SU-DHL-6 (cell line): ENCODE results near the gene SLC38A9.

Experiments used
- H2AFZ ChIP-seq: fragments of 200-600 bp; sonication (generic); 2 replicates; pipeline ENCODE4 v1.6.1; 2014; ENCODE audit warnings: low read depth, mild to moderate bottlenecking, moderate library complexity, mixed read lengths, antibody characterized with exemption, low read length; ENCODE audit not compliant: severe bottlenecking
- H3F3A ChIP-seq: fragments of 200-600 bp; shearing (Covaris generic); 2 replicates; pipeline ENCODE4 v1.6.0; 2016; ENCODE audit warnings: antibody characterized with exemption, mild to moderate bottlenecking; ENCODE audit not compliant: insufficient read depth
- H3K27ac ChIP-seq: fragments of 200-600 bp; sonication (generic); 2 replicates; pipeline ENCODE4 v1.5.1; 2016; ENCODE audit warnings: low read depth, mild to moderate bottlenecking, low read length, moderate library complexity, mixed read lengths
- H3K27me3 ChIP-seq: fragments of 200-600 bp; sonication (generic), shearing (Covaris generic); 2 replicates; pipeline ENCODE4 v1.6.0; 2014; ENCODE audit warnings: mild to moderate bottlenecking, low read length
- H3K36me3 ChIP-seq: fragments of 200-600 bp; sonication (generic); 2 replicates; pipeline ENCODE4 v1.6.1; 2014; ENCODE audit warnings: mild to moderate bottlenecking, low read length, mixed read lengths
- H3K4me2 ChIP-seq: fragments of 300-600, 200-600 bp; shearing (Covaris generic), sonication (generic); 2 replicates; pipeline ENCODE4 v1.6.0; 2014; ENCODE audit warnings: low read length, low read depth, mild to moderate bottlenecking; ENCODE audit not compliant: poor library complexity, severe bottlenecking
- H3K4me3 ChIP-seq: fragments of 200-600 bp; sonication (generic); 2 replicates; pipeline ENCODE4 v1.5.1; 2014; ENCODE audit warnings: antibody characterized with exemption, low read length, mild to moderate bottlenecking, mixed read lengths; ENCODE audit not compliant: insufficient read depth, poor library complexity, severe bottlenecking
- H3K79me2 ChIP-seq: fragments of 200-600 bp; sonication (generic); 2 replicates; pipeline ENCODE4 v1.6.1; 2014; ENCODE audit warnings: mild to moderate bottlenecking, low read length, moderate library complexity; ENCODE audit not compliant: insufficient read depth
- H3K9ac ChIP-seq: fragments of 200-600 bp; sonication (generic); 2 replicates; pipeline ENCODE4 v1.7.0; 2014; ENCODE audit warnings: mild to moderate bottlenecking, low read length
- H3K9me2 ChIP-seq: fragments of 200-600 bp; sonication (generic); replicated peaks from 2 replicates; pipeline ENCODE4 v1.6.1; 2014; ENCODE audit warnings: low read length; ENCODE audit not compliant: insufficient read depth
- H3K9me3 ChIP-seq: fragments of 200-600 bp; sonication (generic); 2 replicates; pipeline ENCODE4 v1.6.1; 2014; ENCODE audit warnings: low read length, mixed read lengths; ENCODE audit not compliant: insufficient read depth
- H4K20me1 ChIP-seq: fragments of 200-600 bp; sonication (generic); 2 replicates; pipeline ENCODE4 v1.6.1; 2014; ENCODE audit warnings: low read depth, mild to moderate bottlenecking, antibody characterized with exemption, low read length, moderate library complexity, mixed read lengths
- CTCF ChIP-seq: fragments of 200-600 bp; sonication (generic); IDR thresholded peaks from one replicate; pipeline ENCODE4 v1.5.1; 2017; ENCODE audit warnings: antibody characterized with exemption, mild to moderate bottlenecking, low read length, moderate library complexity; ENCODE audit not compliant: insufficient read depth, poor library complexity, severe bottlenecking
- EZH2phosphoT487 ChIP-seq: fragments of 200-600 bp; sonication (generic), shearing (Covaris generic); conservative IDR thresholded peaks from 2 replicates; pipeline ENCODE4 v1.6.1; 2018; ENCODE audit warnings: mild to moderate bottlenecking, antibody characterized with exemption, low read length, moderate library complexity, mixed read lengths

Gene SLC38A9

GRCh38 chr5:55601628-55602027 lies 110.5 kb downstream of the SLC38A9 start:
- Histone ChIP-seq H2AFZ (no peak overlapping the region), H3K9ac (no peak overlapping the region), H3K4me3 (no peak overlapping the region)

GRCh38 chr5:55601204-55601618 lies 110.9 kb downstream of the SLC38A9 start:
- H3K4me2 ChIP-seq, result no peak overlapping the region
- no peaks in the 10 kb centered on the region for H3K9me3 ChIP-seq
- TF ChIP-seq EZH2phosphoT487 (no peak), CTCF (no peak)
- H3K4me3 ChIP-seq, result no peak overlapping the region
- H3K9ac ChIP-seq, result no peak overlapping the region
- H3K9me2 ChIP-seq, result no peaks in the 10 kb centered on the region
- H3K36me3 ChIP-seq, result no peaks in the 10 kb centered on the region
- H4K20me1 ChIP-seq, result no peaks in the 10 kb centered on the region
- H3K27ac ChIP-seq, result no peak overlapping the region
- peak overlapping the region; percentile 2 for H2AFZ ChIP-seq
- H3F3A ChIP-seq, result no peaks in the 10 kb centered on the region; the same call in 1 of the 2 replicates
- no peaks in the 10 kb centered on the region for H3K79me2 ChIP-seq
- H3K27me3 ChIP-seq, result no peaks in the 10 kb centered on the region

More at GRCh38 chr5:55601628-55602027, 110.5 kb downstream of the SLC38A9 start:
- Histone ChIP-seq H3K79me2 (no peaks in the 10 kb centered on the region), H3K4me2 (no peak overlapping the region), H3K27me3 (no peaks in the 10 kb centered on the region), H3K36me3 (no peaks in the 10 kb centered on the region), H3K9me2 (no peaks in the 10 kb centered on the region), H3K9me3 (no peaks in the 10 kb centered on the region), H3F3A (no peaks in the 10 kb centered on the region; the same call in 1 of the 2 replicates), H3K27ac (no peak overlapping the region), H4K20me1 (no peaks in the 10 kb centered on the region)
- TF ChIP-seq EZH2phosphoT487 (no peak), CTCF (no peak)

GRCh38 chr5:55600497-55601203 lies 111.5 kb downstream of the SLC38A9 start:
- no peaks in the 10 kb centered on the region for H3K27me3 ChIP-seq
- H4K20me1 ChIP-seq, result no peaks in the 10 kb centered on the region
- H3K9ac ChIP-seq, result no peak overlapping the region
- TF ChIP-seq CTCF (no peak), EZH2phosphoT487 (no peak)
- no peak overlapping the region for H3K4me2 ChIP-seq
- no peak overlapping the region for H3K4me3 ChIP-seq
- peak overlapping the region; percentile 2 for H2AFZ ChIP-seq
- H3K36me3 ChIP-seq, result no peaks in the 10 kb centered on the region
- no peak overlapping the region for H3K27ac ChIP-seq
- no peaks in the 10 kb centered on the region for H3K9me2 ChIP-seq
- H3K79me2 ChIP-seq, result no peaks in the 10 kb centered on the region
- no peaks in the 10 kb centered on the region for H3K9me3 ChIP-seq
- no peaks in the 10 kb centered on the region; the same call in 1 of the 2 replicates for H3F3A ChIP-seq
